Activated naive CD4-positive, alpha-beta T cell (primary cell): ENCODE results near the gene EFNA5.

Source experiments
- DNase-seq, 4 experiments: peaks; one replicate each; lab custom pipeline; 2025; lab: John Stamatoyannopoulos, UW

EFNA5 gene

GRCh38 chr5:107486489-107486888 is 184.2 kb downstream of the EFNA5 start:
- no peak for DNase-seq

DNA sequence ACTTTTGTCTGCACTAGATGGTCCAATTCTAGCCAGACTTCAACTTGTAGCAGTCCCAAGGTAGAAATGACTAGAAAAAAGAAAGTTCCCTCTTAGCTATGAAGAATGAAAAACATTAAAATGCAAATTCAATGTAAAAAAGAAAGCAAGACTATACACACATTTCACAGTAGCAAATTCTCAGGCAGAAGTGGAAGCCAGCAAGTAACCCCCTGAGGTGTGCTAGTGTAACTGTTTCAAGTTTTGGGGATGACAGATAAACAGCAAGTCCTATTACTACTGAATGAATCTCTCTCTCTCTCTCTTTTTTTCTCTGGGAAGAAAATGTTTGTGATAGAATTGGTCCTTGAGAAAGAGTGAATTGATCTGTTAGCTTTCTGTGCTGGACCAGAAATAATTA is 185.6 kb downstream of the EFNA5 start:
- DNase-seq = no peak

DNA sequence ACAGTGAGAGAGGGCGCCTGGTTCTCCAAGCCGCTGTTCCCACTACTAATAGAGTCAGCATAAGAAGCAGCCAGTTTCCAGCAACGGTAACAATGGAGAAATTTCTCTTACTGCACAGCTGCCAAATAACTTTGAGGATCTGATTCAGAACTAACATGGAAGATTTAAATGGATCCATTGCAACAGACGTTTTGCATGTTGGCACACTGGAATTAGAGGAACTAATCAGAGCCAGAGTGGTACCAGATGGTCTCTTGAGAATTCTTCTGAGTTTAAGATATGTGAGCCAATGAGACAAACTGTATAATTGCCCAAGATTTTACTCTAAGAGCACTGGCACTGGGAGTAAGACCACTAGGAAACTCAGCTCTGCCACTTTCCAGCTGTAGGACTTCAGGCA is 186.5 kb downstream of the EFNA5 start:
- no peak for DNase-seq

DNA sequence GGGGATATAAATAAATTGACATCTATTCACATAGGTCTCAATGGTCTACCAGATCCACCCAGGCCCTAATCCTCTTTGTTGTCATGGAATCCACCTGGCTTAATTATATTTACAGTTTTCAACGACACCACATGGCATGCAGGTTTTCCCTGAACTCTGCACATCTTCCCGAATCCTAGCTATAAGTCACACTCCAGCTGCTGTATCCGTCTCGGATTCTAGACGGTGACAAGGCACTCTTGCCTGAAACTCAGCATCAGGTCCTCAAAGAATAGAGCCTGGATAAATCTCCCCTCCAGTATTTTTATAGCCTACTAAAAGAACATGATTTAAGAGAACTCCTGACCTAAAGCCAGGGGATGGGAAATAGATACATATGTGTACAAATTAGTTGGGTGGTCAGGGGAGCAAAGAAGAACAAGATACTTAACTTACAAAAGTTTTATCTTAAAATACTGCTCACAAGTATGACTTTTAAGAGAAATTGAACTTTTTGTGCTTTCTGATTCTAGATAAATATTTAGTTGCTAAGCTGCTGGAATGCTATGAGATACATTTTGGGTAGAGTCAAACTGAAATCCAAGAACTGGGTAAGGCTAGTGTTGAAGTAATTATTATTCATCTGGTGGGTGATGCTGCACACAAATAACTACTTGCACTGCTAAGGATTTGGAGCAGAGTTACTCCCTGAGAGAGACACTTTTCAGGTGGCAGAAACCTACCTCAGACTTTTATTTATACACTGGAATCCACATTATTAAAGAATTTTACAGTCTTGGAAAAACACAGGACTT is 187.3 kb downstream of the EFNA5 start:
- DNase-seq = no peak

- DNase-seq = no peak
These were observed 192.6 kb downstream of the EFNA5 start for GRCh38 chr5:107478068-107478641.

DNA sequence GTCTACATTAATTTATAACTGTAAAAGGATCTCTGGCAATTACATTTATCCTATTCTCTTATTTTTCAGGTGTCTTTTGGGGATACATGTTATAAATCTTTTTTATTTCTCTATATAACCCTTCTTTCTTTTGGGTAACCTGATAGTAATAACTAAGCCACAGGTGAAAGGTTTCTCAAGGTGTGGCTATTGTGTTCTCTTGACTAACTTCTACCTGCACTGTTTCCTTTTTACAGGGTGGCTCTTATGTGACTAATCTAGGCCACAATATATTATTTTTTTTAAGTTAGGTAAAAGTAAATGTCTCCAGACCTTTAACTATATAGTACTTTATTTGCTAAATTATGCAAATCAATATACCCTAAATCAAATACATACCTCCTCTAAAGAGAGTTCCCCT is 193.2 kb downstream of the EFNA5 start:
- no peak for DNase-seq

DNA sequence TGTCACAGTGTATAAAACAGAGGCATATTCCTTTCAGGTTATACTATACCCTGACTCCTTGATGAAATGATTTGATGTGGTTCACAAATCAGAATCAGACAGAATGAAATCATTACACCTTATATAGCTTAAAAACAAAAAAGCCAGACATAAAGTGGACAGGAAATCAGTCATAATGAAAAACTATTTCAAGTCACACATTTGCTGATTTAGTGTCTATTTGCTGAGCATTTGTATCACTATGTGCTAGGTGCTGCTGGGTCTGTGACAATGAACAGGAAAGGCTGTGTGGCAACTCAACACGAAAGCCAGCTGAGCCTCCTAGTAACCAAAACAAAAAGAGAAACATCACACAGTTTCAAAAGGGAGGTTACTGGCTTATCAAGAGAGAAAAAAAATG is 194.0 kb downstream of the EFNA5 start:
- no peak for DNase-seq

DNA sequence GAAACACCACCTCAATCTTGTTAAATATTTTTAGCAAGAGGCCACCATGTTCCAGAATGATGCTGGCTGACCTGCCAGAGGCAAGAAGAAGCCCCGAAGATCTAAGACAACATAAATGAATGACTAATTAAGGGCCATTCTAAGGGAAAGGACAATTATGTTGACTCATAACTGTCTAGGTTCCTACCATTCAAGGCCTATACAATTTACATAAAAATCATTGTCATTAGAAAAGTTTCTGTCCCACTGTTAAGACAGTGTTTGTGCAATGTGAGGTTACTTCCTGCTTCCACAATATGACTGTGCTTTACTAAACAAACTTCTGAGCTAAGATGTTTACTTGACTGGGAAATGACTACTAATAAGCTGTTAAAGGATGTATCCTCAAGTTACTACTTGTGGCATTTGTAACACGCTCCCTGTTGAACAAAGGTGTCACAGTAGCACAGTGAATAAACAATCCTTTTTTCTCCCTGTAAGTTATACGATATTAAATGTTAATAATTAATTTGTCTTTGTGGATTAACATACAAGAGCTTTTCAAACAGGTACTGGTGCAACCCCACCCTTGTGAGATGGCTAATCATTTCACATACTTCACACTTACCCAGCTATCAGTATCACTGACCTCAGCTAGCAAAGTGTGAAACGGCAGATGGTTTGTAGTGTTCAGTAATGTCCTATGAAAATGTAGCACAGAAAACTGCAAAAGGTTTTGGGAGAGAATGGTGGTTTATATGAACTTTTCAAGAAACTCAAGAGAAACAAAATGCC is 195.8 kb downstream of the EFNA5 start:
- DNase-seq = no peak

DNA sequence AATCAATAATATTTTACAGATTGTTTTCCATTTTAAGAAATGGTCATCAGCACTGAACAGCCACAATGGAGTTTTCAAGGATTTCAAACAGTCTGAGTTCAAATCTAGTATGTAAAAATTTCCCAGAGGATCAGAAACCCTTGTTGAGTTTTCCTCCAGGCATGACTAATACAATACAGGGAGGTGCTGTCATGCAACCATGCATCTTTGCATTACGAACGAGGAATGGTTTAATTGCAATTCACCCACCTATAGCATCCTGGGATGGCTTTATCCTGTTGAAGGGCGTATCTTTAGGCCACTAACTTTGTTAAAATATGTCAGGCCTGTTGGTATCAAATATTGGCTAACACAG is 196.4 kb downstream of the EFNA5 start:
- DNase-seq = no peak

GRCh38 chr5:107472620-107473064 is 198.1 kb downstream of the EFNA5 start:
- DNase-seq = no peak

DNA sequence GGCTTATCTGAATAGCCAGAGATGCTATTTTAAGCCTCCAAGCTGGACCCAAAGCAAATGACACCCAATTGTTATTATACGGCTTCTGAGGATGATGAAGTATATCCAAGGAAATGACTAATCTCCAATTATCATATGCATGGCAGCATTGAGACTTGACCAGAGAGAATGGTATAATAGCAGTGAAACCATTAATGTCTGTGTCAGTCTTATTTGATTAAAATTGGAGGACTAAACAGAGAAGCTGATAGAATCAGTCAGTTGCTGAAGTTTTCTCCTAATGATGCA is 200.5 kb downstream of the EFNA5 start:
- DNase-seq = no peak

DNA sequence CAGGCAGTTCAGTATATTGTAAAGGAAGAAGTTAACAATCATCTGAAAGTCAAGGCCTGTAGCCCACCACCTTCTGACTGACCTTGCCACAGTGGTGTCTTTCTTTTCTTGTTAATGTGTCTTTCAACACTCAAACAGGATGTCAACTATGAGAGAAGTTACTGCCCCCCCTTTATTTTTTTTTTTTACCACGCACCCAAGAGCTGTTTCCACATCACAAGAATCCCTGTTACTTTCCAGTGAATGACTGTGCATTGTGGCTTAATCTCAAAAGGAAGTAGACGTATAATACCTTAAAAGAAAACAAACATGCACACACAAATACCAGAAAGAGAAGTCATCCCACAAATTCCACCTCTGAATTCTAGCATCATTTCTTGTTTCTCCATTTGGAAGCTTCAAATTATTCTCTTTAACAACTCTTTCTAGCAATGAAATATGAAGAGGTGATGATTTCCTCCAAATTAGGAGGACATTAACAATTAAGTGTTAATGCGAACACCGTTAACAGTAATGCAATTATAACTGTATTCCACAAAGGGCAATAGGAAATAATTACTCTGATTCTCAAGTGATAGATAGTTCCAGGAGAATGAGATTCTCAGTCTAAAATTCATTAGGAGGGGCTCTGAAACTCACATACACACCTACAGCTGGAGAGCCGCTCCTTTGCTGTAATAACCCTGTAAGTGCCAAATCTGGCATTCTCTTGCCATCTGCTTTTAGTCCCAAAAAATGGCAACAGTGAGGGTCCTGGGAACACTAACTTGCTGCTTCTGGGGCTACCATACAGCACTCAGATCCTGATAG is 201.0 kb downstream of the EFNA5 start:
- no peak for DNase-seq

DNA sequence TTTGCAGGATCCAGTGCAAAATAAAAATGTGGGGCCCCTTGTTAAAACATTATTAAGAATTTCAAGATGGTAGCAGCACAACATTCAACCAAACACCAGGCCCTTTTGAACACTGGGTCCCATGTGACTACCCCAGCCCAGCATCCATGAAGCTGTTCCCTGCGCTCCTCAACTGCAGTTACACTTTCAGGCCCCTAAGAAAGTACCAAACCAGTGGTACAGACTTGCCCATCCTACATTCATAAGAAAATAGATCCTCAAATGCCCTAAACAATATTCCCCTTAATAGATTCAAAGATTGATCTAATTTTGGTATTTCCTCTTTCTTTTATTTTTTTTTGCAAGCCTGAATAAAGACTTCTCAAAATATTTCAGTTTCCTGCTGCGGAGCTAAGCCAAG is 201.7 kb downstream of the EFNA5 start:
- DNase-seq = no peak

DNA sequence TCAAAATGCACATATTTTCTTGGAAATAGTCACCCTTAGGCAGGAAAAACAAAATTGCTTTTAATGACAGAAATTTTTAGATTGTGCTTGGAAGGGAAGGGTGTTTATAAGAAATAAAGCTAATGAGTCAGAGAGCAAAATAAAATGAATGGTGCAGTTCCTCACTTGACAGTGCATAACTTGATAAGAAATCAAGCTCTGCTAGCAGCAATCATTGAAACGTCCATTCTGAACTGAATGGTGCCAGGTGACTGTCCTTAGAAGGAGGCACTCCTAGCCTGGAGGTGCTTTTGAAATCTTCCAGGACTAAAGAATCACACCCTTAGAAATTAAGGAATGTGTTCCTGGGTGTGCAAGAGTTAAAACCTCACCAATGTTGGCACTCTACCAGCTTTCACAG is 202.5 kb downstream of the EFNA5 start:
- no peak for DNase-seq

DNA sequence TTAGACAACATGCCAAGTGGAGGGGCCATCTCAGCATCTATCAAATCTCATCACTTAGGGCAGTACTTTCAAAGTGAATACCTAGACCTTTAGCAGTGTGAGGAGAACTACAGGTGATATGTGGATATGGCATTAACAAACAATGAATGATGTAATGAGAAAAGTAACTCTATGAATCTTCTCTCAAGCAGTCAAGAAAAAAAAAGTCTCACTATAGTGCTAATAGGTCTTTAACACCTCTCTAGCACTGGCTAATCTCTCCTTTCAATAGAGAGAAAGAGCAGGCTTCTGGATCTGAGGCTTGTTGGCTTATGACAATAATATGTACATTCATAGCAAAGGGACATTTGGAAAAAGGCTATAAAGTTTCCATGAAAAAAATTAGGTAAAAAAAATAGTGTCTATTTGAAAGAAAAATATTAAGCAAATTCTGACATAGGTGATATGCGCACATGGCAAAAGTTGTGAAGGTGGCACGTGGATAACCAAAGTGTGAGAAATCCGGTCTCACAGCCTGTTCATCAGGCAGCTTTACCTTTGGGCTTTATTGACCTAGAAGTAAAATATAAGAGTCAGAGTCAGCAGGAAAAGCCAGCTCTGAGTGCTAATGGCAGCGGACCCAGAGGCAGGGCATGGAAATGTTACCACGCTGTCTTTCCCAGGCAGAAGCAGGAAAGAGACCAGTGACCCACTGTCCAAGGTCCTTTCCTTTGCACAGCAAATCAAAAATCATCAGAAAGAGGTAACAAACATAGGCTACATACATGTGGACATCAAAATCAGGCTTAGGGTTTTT is 203.4 kb downstream of the EFNA5 start:
- no peak for DNase-seq

GRCh38 chr5:107466233-107466769 is 204.4 kb downstream of the EFNA5 start:
- DNase-seq = no peak

GRCh38 chr5:107464876-107465275 is 205.9 kb downstream of the EFNA5 start:
- DNase-seq = no peak

GRCh38 chr5:107464416-107464815 is 206.3 kb downstream of the EFNA5 start:
- DNase-seq = no peak

DNA sequence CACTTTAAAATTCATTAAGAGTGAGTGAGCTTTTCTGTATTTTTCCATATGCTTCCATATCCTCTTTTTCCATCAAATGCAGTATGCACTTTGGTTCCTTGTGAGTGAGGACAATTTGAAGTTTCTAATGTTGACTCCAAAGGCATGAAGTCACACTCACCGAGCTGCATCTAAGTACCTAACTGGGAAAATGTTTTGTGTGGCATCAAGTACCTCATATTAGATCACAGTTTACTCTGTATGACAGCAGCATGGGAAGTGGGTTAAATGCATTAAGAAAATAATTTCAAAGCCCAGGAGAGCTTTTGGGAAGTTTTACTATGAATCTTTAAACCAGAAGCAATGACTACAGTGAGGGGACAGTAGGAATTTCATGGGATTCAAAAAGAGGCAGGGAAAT is 207.0 kb downstream of the EFNA5 start:
- no peak for DNase-seq

DNA sequence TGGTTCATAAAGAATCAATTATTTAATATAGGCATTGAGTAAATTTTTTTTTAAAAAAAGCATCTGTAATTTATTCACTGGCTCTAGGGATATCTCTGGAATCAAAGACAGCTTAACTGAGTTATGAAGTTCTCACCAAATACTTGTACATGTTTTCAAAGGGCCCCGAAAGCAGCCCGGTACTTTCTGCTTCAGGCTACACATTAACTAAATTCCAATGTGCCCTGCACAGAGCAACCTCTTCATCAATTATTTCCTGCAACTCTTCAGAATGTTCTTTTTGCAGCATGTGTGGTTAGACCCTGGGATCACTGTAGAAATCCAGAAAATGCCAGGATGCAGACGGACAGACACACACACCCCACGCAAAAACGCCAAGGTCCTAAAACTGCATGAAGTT is 209.0 kb downstream of the EFNA5 start:
- no peak for DNase-seq

- DNase-seq = no peak
These were observed 209.9 kb downstream of the EFNA5 start for GRCh38 chr5:107460789-107461188.
